GM19351 (cell line): ENCODE data around the gene TKT.
A peak's percentile ranks its signal among the peaks of the same experiment; 100 is the strongest.

Source experiments
- ATAC-seq: cut with Tn5 transposase; IDR thresholded peaks from one replicate; pipeline ENCODE4 v1.9.1; 2021; ENCODE audit warnings: mild to moderate bottlenecking, moderate library complexity; ENCODE audit not compliant: unreplicated experiment

The TKT gene

GRCh38 chr3:53226142-53226840 is 29.5 kb downstream of the TKT start:
- ATAC-seq = no peak

- ATAC-seq = no peak
Observed at GRCh38 chr3:53225651-53226050, 30.2 kb downstream of the TKT start.

- ATAC-seq = no peak
Observed at GRCh38 chr3:53225181-53225580, 30.6 kb downstream of the TKT start.

- no peak for ATAC-seq
Observed at GRCh38 chr3:53224536-53224935, 31.3 kb downstream of the TKT start.

GRCh38 chr3:53224026-53224425 is 31.8 kb downstream of the TKT start:
- no peak for ATAC-seq

- ATAC-seq = no peak
Observed at GRCh38 chr3:53223541-53223966, 32.3 kb downstream of the TKT start.

GRCh38 chr3:53223025-53223424 is 32.8 kb downstream of the TKT start:
- no peak for ATAC-seq

- ATAC-seq = no peak
Observed at GRCh38 chr3:53222183-53222901, 33.5 kb downstream of the TKT start.

GRCh38 chr3:53221827-53222182 is 34.0 kb downstream of the TKT start:
- ATAC-seq = no peak

GRCh38 chr3:53221345-53221744 is 34.5 kb downstream of the TKT start:
- ATAC-seq = no peak

- ATAC-seq = peak; percentile 89
Observed at GRCh38 chr3:53219895-53220483, 35.8 kb downstream of the TKT start.

- ATAC-seq = peak; percentile 55
Observed at GRCh38 chr3:53218131-53218530, 37.7 kb downstream of the TKT start.

GRCh38 chr3:53217175-53217574 is 38.6 kb downstream of the TKT start:
- no peak for ATAC-seq

- ATAC-seq = no peak
Observed at GRCh38 chr3:53216723-53217122, 39.1 kb downstream of the TKT start.

GRCh38 chr3:53215816-53216215 is 40.0 kb downstream of the TKT start:
- ATAC-seq = no peak

GRCh38 chr3:53213276-53213675 is 42.5 kb downstream of the TKT start:
- ATAC-seq = no peak

GRCh38 chr3:53211706-53212702 is 43.8 kb downstream of the TKT start:
- ATAC-seq = no peak

- ATAC-seq = no peak
Observed at GRCh38 chr3:53202331-53203015, 53.3 kb downstream of the TKT start.

- no peak for ATAC-seq
Observed at GRCh38 chr3:53200501-53201498, 55.0 kb downstream of the TKT start.
